Right atrium auricular region (tissue), 2 donors: ENCODE data around the gene IFT27. TPM values are rescaled to one million over a fixed set of nuclear protein-coding genes. Genes with fewer than 3 reads are reported as not detected.

Experiments used
- DNase-seq: peaks from one replicate; pipeline ENCODE4 v3.0.0-alpha.2; 2019; ENCODE audit warnings: low spot score
- H3K27ac ChIP-seq, 2 donors: fragments of 200-600 bp; sonication (generic); 1 replicate in 1 of 2; 2 replicates in 1 of 2; pipeline ENCODE4 v1.5.1; 2016 to 2019
- H3K27me3 ChIP-seq, 2 donors: fragments of 200-600 bp; sonication (generic); one replicate each; pipeline versions ENCODE4 v1.5.1 to v1.6.0; 2017 to 2019
- H3K36me3 ChIP-seq: fragments of 200-600 bp; sonication (generic); one replicate; pipeline ENCODE4 v1.5.1; 2016
- H3K4me1 ChIP-seq, 2 donors: fragments of 200-600 bp; sonication (generic); one replicate each; pipeline versions ENCODE4 v1.5.1 to v1.6.0; 2017 to 2019
- H3K4me3 ChIP-seq, 2 donors: fragments of 200-600 bp; sonication (generic); 1 replicate in 1 of 2; 2 replicates in 1 of 2; pipeline ENCODE4 v1.5.1; 2017 to 2019; ENCODE audit warnings: mild to moderate bottlenecking in 1 of 2, moderate library complexity in 1 of 2
- H3K9me3 ChIP-seq, 2 donors: fragments of 200-600 bp; sonication (generic); one replicate each; pipeline ENCODE4 v1.5.1; 2019
- total RNA-seq, 2 donors: library from RNA; depleted of rRNA; stranded (reverse); fragments of >200 nt; gene quantifications; one replicate each; pipeline ENCODE4 v1.1.0, GENCODE V29; 2016
- TF ChIP-seq, protein P1 (sequence below), 2 donors: fragments of 200-600 bp; sonication (generic); IDR thresholded peaks; one replicate each; pipeline ENCODE4 v1.5.1; 2019; ENCODE audit warnings: antibody characterized with exemption in 2 of 2

The IFT27 gene
- total RNA-seq, 2 donors from 2014 or later, result 15.6 to 16.8 TPM

GRCh38 chr22:36764060-36764459 is 11.9 kb downstream of the IFT27 start:
- no peak overlapping the region for H3K4me3 ChIP-seq
- no peaks in the 10 kb centered on the region for H3K9me3 ChIP-seq
- TF ChIP-seq, protein P1, sequence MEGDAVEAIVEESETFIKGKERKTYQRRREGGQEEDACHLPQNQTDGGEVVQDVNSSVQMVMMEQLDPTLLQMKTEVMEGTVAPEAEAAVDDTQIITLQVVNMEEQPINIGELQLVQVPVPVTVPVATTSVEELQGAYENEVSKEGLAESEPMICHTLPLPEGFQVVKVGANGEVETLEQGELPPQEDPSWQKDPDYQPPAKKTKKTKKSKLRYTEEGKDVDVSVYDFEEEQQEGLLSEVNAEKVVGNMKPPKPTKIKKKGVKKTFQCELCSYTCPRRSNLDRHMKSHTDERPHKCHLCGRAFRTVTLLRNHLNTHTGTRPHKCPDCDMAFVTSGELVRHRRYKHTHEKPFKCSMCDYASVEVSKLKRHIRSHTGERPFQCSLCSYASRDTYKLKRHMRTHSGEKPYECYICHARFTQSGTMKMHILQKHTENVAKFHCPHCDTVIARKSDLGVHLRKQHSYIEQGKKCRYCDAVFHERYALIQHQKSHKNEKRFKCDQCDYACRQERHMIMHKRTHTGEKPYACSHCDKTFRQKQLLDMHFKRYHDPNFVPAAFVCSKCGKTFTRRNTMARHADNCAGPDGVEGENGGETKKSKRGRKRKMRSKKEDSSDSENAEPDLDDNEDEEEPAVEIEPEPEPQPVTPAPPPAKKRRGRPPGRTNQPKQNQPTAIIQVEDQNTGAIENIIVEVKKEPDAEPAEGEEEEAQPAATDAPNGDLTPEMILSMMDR (IDR thresholded peaks at IDR 0.05), result no peak
- no peaks in the 10 kb centered on the region for H3K27me3 ChIP-seq
- no peaks in the 10 kb centered on the region for H3K36me3 ChIP-seq
- H3K27ac ChIP-seq, result no peak overlapping the region
- H3K4me1 ChIP-seq, result peaks cover 0 to 6% of the 10 kb centered on the region in 2 donors
- DNase-seq, result no peak

- no peak overlapping the region for H3K4me3 ChIP-seq
- H3K9me3 ChIP-seq, result no peaks in the 10 kb centered on the region
- TF ChIP-seq, protein P1 (IDR thresholded peaks at IDR 0.05), result no peak
- peaks cover 0 to 6% of the 10 kb centered on the region in 2 donors for H3K4me1 ChIP-seq
- no peaks in the 10 kb centered on the region for H3K27me3 ChIP-seq
- no peak overlapping the region for H3K27ac ChIP-seq
- no peaks in the 10 kb centered on the region for H3K36me3 ChIP-seq
- DNase-seq, result no peak
These were observed 12.3 kb downstream of the IFT27 start for GRCh38 chr22:36763576-36763975.

DNA sequence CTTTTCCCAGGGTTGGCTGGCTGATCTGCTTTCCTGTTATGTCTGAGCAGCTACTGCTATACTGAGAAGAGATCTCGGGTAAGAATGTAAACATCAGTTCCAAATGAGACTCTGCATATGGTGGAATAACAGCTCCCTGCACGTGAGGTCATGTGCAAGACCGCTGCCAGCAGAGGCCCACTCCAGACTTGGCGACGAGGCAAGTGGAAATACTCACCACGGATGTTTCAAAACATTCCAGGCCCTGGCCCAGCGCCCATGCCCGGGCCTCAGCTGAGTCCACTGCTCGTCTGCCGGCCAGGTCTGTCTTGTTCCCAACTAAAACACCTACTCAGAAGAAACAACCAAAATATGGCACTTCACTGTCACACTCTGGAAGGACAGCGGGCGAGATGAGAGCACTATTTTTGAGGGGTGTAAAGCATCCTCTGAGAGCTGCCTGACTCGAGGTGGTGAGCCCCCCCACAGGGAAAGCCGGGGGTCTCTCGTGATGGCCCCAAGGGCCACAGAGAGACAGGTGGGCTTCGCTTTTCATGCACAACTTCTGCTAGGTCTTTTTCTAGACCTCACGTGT is 13.1 kb downstream of the IFT27 start:
- H3K4me1 ChIP-seq, result peaks cover 0 to 6% of the 10 kb centered on the region in 2 donors
- H3K27me3 ChIP-seq, result no peaks in the 10 kb centered on the region
- H3K9me3 ChIP-seq, result no peaks in the 10 kb centered on the region
- no peaks in the 10 kb centered on the region for H3K36me3 ChIP-seq
- no peak overlapping the region for H3K4me3 ChIP-seq
- DNase-seq, result peak; percentile 63
- H3K27ac ChIP-seq, result peak overlapping the region in 1 of 2 donors; percentile 2
- TF ChIP-seq, protein P1 (IDR thresholded peaks at IDR 0.05), result no peak

DNA sequence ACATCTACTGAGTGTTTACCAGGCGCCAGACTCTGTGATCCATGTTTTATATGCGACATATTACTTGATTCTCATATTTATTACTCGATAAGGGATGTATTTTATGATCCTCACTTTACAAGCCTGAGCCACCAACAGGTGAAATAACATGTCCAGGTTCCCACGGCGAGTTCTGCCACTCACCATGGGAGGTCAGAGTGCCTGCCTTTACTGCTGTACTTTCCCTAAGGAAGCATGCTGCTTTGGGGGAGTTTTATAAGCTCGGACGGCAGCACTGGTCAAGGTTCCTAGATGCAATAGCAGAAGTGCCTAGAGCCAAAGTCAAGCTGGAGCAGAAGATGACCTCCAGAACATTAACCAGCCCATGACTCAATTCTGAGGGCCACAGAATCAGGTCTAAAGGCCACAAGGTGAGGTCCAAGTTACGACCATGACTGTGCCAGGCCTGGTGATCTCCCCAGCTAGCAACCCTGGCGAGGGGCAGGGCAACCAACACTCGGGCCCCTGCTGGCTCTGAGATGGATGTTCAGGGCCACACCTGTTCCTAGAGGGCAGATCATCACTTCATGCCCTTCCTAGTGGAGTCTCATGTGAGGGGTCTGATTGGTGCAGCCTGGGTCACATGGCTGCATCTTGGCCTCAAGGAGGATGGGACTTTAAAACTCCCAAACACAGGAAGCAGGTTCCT is 14.2 kb downstream of the IFT27 start:
- DNase-seq, result no peak
- H3K27ac ChIP-seq, result no peak overlapping the region
- peaks cover 0 to 6% of the 10 kb centered on the region in 2 donors for H3K4me1 ChIP-seq
- no peaks in the 10 kb centered on the region for H3K36me3 ChIP-seq
- TF ChIP-seq, protein P1 (IDR thresholded peaks at IDR 0.05), result no peak
- no peak overlapping the region for H3K4me3 ChIP-seq
- H3K9me3 ChIP-seq, result no peaks in the 10 kb centered on the region
- no peaks in the 10 kb centered on the region for H3K27me3 ChIP-seq

DNA sequence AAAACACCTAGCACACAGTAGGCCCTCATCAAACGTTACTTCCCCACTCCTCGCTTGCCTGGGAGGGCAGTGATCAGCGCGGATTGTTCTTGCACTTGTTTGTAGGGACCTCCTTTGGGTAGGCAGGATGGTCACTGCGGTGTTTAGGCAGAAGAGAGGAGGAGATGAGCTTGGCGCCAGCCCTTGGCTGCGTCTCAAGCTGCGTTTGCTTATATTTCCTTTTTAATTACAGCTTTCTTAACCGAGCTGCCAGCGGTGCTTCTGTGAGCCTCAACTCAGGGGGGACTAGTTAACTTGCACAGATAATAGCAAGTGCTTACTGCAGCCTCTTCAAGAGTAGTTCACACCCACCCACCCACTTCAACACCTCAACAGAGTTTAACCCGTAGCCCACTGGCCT is 15.1 kb downstream of the IFT27 start:
- H3K36me3 ChIP-seq, result no peaks in the 10 kb centered on the region
- no peak for DNase-seq
- H3K27ac ChIP-seq, result no peak overlapping the region
- no peak overlapping the region for H3K4me3 ChIP-seq
- no peaks in the 10 kb centered on the region for H3K27me3 ChIP-seq
- H3K9me3 ChIP-seq, result no peaks in the 10 kb centered on the region
- peaks cover 0 to 6% of the 10 kb centered on the region in 2 donors for H3K4me1 ChIP-seq
- TF ChIP-seq, protein P1 (IDR thresholded peaks at IDR 0.05), result no peak
